HCT116 (cell line): ENCODE results near the gene LMNA. TPM values are rescaled to one million over a fixed set of nuclear protein-coding genes. Genes with fewer than 3 reads are reported as not detected.

Experiments used
- ATAC-seq: fragments of 200-7000 bp; cut with Tn5 transposase; 2 replicates; pipeline ENCODE4 v1.9.1; 2020; ENCODE audit warnings: mild to moderate bottlenecking, moderate library complexity
- BruUV-seq: library from RNA; stranded (reverse); fragments of 400-500 nt; replicated peaks from 2 replicates; lab custom pipeline; 2021; lab: Mats Ljungman, UMichigan
- CTCF ChIA-PET: fragments of 300-600 bp; sonication (Branson Sonifier 250); formaldehyde crosslinking; loops from one replicate; lab custom pipeline; 2021; ENCODE audit warnings: antibody characterized with exemption; lab: Charles Lee
- POLR2A ChIA-PET: fragments of 300-600, 350-600 bp; sonication (Branson Sonifier 250); formaldehyde crosslinking; loops from one replicate; lab custom pipeline; 2021; ENCODE audit warnings: antibody characterized with exemption; lab: Charles Lee
- RAD21 ChIA-PET, 2 experiments: fragments of 300-600 bp; sonication (Branson Sonifier 250); formaldehyde crosslinking; loops; one replicate each; lab custom pipeline; 2023; ENCODE audit warnings: low total read pairs in 2 of 2; ENCODE audit not compliant: uncharacterized antibody in 2 of 2, unreplicated experiment in 2 of 2, low non-redundant PET in 1 of 2; lab: Charles Lee
- DNase-seq: peaks from one replicate; pipeline ENCODE4 v3.0.0-alpha.2; 2010; ENCODE audit warnings: low read depth, low spot score
- H2AFZ ChIP-seq: fragments of 200-600 bp; shearing (Covaris generic), sonication (generic); 2 replicates; pipeline ENCODE4 v1.6.1; 2017; ENCODE audit warnings: low read depth, mixed run types, mixed read lengths, antibody characterized with exemption, low read length; ENCODE audit not compliant: poor library complexity, severe bottlenecking
- H3K27ac ChIP-seq: 2 replicates; pipeline ENCODE4 v1.5.1; 2012; ENCODE audit warnings: low read depth, low read length
- H3K27me3 ChIP-seq: fragments of 200-600 bp; sonication (generic); 2 replicates; pipeline ENCODE4 v1.6.1; 2016; ENCODE audit warnings: mixed run types, low read length, mixed read lengths; ENCODE audit not compliant: insufficient read depth
- H3K36me3 ChIP-seq, 2 experiments: fragments of 200-500 bp in 1 of 2; fragments of 200-600 bp in 1 of 2; sonication (Bioruptor generic) in 1 of 2; sonication (generic) in 1 of 2; 2 replicates each; pipeline versions ENCODE4 v1.5.1 to v1.6.1; 2014 to 2016; ENCODE audit warnings: low read length in 2 of 2, inconsistent platforms in 1 of 2, mixed read lengths in 1 of 2, mixed run types in 1 of 2; ENCODE audit not compliant: insufficient read depth in 2 of 2, control insufficient read depth in 1 of 2
- H3K4me1 ChIP-seq, 2 experiments: fragments of 200-600 bp in 1 of 2; sonication (generic) in 1 of 2; 2 replicates each; pipeline versions ENCODE4 v1.5.1 to v1.6.1; 2012 to 2017; ENCODE audit warnings: low read length in 2 of 2, inconsistent platforms in 1 of 2, mild to moderate bottlenecking in 1 of 2, mixed read lengths in 1 of 2, mixed run types in 1 of 2, moderate library complexity in 1 of 2; ENCODE audit not compliant: insufficient read depth in 2 of 2, control insufficient read depth in 1 of 2
- H3K4me2 ChIP-seq: fragments of 200-600 bp; sonication (generic); 2 replicates; pipeline ENCODE4 v1.6.1; 2017; ENCODE audit warnings: mixed run types, low read length, mixed read lengths
- H3K4me3 ChIP-seq, 2 experiments: fragments of 200-600 bp in 1 of 2; sonication (generic) in 1 of 2; replicated peaks in 1 of 2; 2 replicates each; pipeline ENCODE4 v1.5.1; 2011 to 2016; ENCODE audit warnings: low read length in 2 of 2, control low read depth in 1 of 2, low read depth in 1 of 2, mild to moderate bottlenecking in 1 of 2, mixed read lengths in 1 of 2, mixed run types in 1 of 2
- H3K79me2 ChIP-seq: fragments of 200-600 bp; sonication (generic); 2 replicates; pipeline ENCODE4 v1.6.1; 2017; ENCODE audit warnings: mild to moderate bottlenecking, mixed run types, low read length, moderate library complexity, mixed read lengths; ENCODE audit not compliant: insufficient read depth
- H3K9ac ChIP-seq: fragments of 200-600 bp; sonication (generic); 2 replicates; pipeline ENCODE4 v1.6.1; 2016; ENCODE audit warnings: low read length, mixed read lengths
- H3K9me2 ChIP-seq: fragments of 200-600 bp; sonication (generic), shearing (Covaris generic); 2 replicates; pipeline ENCODE4 v1.6.1; 2017; ENCODE audit warnings: mixed run types, mild to moderate bottlenecking, moderate library complexity; ENCODE audit not compliant: insufficient read depth
- H3K9me3 ChIP-seq, 2 experiments: fragments of 200-500 bp in 1 of 2; fragments of 200-600 bp in 1 of 2; sonication (Bioruptor generic) in 1 of 2; sonication (generic) in 1 of 2; 2 replicates each; pipeline ENCODE4 v1.6.1; 2014 to 2017; ENCODE audit warnings: low read length in 2 of 2, mixed read lengths in 2 of 2, inconsistent platforms in 1 of 2, low read depth in 1 of 2, mild to moderate bottlenecking in 1 of 2, mixed run types in 1 of 2, moderate library complexity in 1 of 2; ENCODE audit not compliant: control insufficient read depth in 1 of 2, insufficient read depth in 1 of 2
- H4K20me1 ChIP-seq: fragments of 200-600 bp; sonication (generic), shearing (Covaris generic); 2 replicates; pipeline ENCODE4 v1.6.1; 2017; ENCODE audit warnings: mixed run types, mild to moderate bottlenecking, moderate library complexity; ENCODE audit not compliant: insufficient read depth
- CEBPB ChIP-seq: IDR thresholded peaks from 2 replicates; pipeline ENCODE4 v1.6.1; 2012; ENCODE audit warnings: low read depth
- ELF1 ChIP-seq: IDR thresholded peaks from 2 replicates; pipeline ENCODE4 v1.6.1; 2012; ENCODE audit warnings: low read depth, borderline replicate concordance
- EZH2phosphoT487 ChIP-seq: fragments of 200-600 bp; IDR thresholded peaks from 2 replicates; pipeline ENCODE4 v1.6.1; 2018; ENCODE audit warnings: antibody characterized with exemption, borderline replicate concordance
- FOSL1 ChIP-seq: IDR thresholded peaks from 2 replicates; pipeline ENCODE4 v1.6.1; 2012; ENCODE audit warnings: low read depth
- MAX ChIP-seq: IDR thresholded peaks from 2 replicates; pipeline ENCODE4 v1.6.1; 2012
- POLR2A ChIP-seq: IDR thresholded peaks from 2 replicates; pipeline ENCODE4 v1.7.0; 2011; ENCODE audit warnings: borderline replicate concordance; ENCODE audit not compliant: insufficient read depth, insufficient read length; ENCODE audit errors: extremely low read depth
- REST ChIP-seq: IDR thresholded peaks from 2 replicates; pipeline ENCODE4 v1.6.1; 2012; ENCODE audit warnings: low read depth
- SIN3A ChIP-seq: IDR thresholded peaks from 2 replicates; pipeline ENCODE4 v1.6.1; 2012; ENCODE audit warnings: low read depth
- SRF ChIP-seq: IDR thresholded peaks from 2 replicates; pipeline ENCODE4 v1.6.1; 2012; ENCODE audit warnings: low read depth
- ZFX ChIP-seq: fragments of 450-650 bp; IDR thresholded peaks from 2 replicates; pipeline ENCODE4 v1.6.1; 2017
- ZNF274 ChIP-seq: fragments of 200-500 bp; sonication (Bioruptor generic); IDR thresholded peaks from 2 replicates; pipeline ENCODE4 v1.6.1; 2014; ENCODE audit warnings: mild to moderate bottlenecking, low read depth, low read length, inconsistent platforms
- intact Hi-C: fragments of 100-400 bp; cut with micrococcal nuclease; formaldehyde crosslinking; loops from 2 replicates; pipeline ENCODE4 v1.10.0; 2022
- total RNA-seq: library from RNA; stranded (reverse); gene quantifications from one replicate; pipeline ENCODE4 v1.2.1, GENCODE V29; 2021; ENCODE audit not compliant: unreplicated experiment

Gene LMNA
- total RNA-seq, 1 experiment from 2014 or later: 528 TPM

DNA sequence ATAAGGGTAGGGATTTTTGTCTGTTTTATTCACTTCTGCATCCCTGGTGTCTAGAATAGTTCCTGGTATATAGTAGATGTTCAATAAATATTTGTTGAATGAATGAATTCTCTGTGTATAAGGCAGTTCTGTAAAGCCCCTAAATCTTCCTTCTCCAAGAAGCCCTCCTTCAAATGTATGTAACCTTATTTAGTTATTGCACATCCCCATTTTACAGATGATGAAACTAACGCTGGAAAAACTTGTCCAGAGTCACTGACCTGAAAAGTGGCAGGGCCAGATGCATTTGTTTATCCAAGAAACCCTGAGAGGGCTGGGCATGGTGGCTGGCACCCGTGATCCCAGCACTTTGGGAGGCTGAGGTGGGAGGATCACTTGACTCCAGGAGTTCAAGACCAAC lies 4.3 kb upstream of the LMNA start:
- H3K36me3 ChIP-seq: no peaks in the 10 kb centered on the region
- DNase-seq (no peak), ATAC-seq (no peak)
- H4K20me1 ChIP-seq: no peaks in the 10 kb centered on the region; the same call in 1 of the 2 replicates
- ChIA-PET RAD21 (no interaction called here), POLR2A (interaction anchor here (1.1 kb wide), 1 partner anchor 9 kb away, joined by 3 read pairs; no protein-coding TSS in a partner anchor), CTCF (no interaction called here)
- no peak overlapping the region for H2AFZ ChIP-seq
- BruUV-seq: no TSS peak
- no peaks in the 10 kb centered on the region for H3K27me3 ChIP-seq
- no peak overlapping the region for H3K4me2 ChIP-seq
- H3K4me3 ChIP-seq: no peak overlapping the region
- peaks cover 7% of the 10 kb centered on the region for H3K79me2 ChIP-seq
- TF ChIP-seq SRF: no peak
- TF ChIP-seq MAX: no peak
- no peak for TF ChIP-seq ZNF274
- TF ChIP-seq EZH2phosphoT487: no peak
- no peak for TF ChIP-seq POLR2A
- no peak for TF ChIP-seq REST
- TF ChIP-seq ZFX: no peak
- no peak for TF ChIP-seq SIN3A
- TF ChIP-seq CEBPB: no peak
- TF ChIP-seq ELF1: no peak
- TF ChIP-seq FOSL1: no peak
- H3K4me1 ChIP-seq: peaks cover 56 to 83% of the 10 kb centered on the region in 2 experiments
- H3K9me3 ChIP-seq: no peaks in the 10 kb centered on the region
- H3K9me2 ChIP-seq: no peaks in the 10 kb centered on the region
- no peak overlapping the region for H3K9ac ChIP-seq
- no peak overlapping the region for H3K27ac ChIP-seq
- intact Hi-C loops: no loop called here
